ENCODE results near the gene RHOT1. TPM values are rescaled to one million over a fixed set of nuclear protein-coding genes. Genes with fewer than 3 reads are reported as not detected.
A peak's percentile ranks its signal among the peaks of the same experiment; 100 is the strongest.

RHOT1 gene
- 24.4 and 24.9 TPM in 2 replicates for total RNA-seq (2021)
- long read RNA-seq, transcript RHOT1-201 (19 exons, 3,133 nt): major isoform, 30 of 105 reads
- long read RNA-seq, transcript RHOT1-205 (20 exons, 2,516 nt): minor isoform, 17 of 105 reads
- long read RNA-seq, transcript RHOT1-204 (20 exons, 2,960 nt): minor isoform, 13 of 105 reads
- long read RNA-seq, partial matches to known transcripts: 12 of 105 reads
- long read RNA-seq, other reads (novel, unspliced or antisense): 24 of 105 reads

GRCh38 chr17:32142038-32142856, at the start of gene RHOT1:
RHOT1 (plus strand) TSS chr17:32142502; CDS start chr17:32142693, 191 bp downstream.
- Mint-ChIP-seq H3K4me3 (peak within 1 kb of the TSS; percentile 97), H3K4me1 (peaks cover 21 to 29% of the 10 kb centered on the region in 2 experiments), H3K27ac (peak within 1 kb of the TSS; percentile 80 to 97 (median 94)), H3K9me3 (no peaks in the 10 kb centered on the region), H3K36me3 (ENCODE audit: insufficient read depth in 1 of 3, low read depth in 3 of 3) (peaks cover 0 to 4% (median 0%) of the 10 kb centered on the region in 3 experiments; a peak in 3 of 7 replicates), H3K27me3 (ENCODE audit: low read depth) (no peaks in the 10 kb centered on the region)
- Histone ChIP-seq H2AFZ (ENCODE audit: low read length) (peak within 1 kb of the TSS; percentile 96), H2BK15ac (ENCODE audit: low read depth, low read length) (no peak within 1 kb of the TSS), H3K4ac (ENCODE audit: low read depth, low read length) (no peak within 1 kb of the TSS), H3K27ac (ENCODE audit: insufficient read length, low read depth, low read length) (no peak within 1 kb of the TSS), H3K79me2 (ENCODE audit: insufficient read depth, low read length) (peaks cover 5% of the 10 kb centered on the region; the same call in 1 of the 2 replicates), H3T11ph (ENCODE audit: low read length) (no peak within 1 kb of the TSS), H2BK120ac (ENCODE audit: low read depth, low read length, poor library complexity, severe bottlenecking) (no peak within 1 kb of the TSS), H4K8ac (replicated peaks; ENCODE audit: insufficient read length, low read depth, low read length) (no peak within 1 kb of the TSS), H3K79me1 (ENCODE audit: insufficient read depth, low read depth, low read length, poor library complexity, severe bottlenecking) (peaks cover 4% of the 10 kb centered on the region), H2BK20ac (ENCODE audit: low read depth, low read length, poor library complexity, severe bottlenecking) (no peak within 1 kb of the TSS), H4K91ac (ENCODE audit: insufficient read length, low read depth, low read length) (no peak within 1 kb of the TSS), H3K23ac (ENCODE audit: insufficient read length, low read depth, low read length) (no peak within 1 kb of the TSS), H3K14ac (ENCODE audit: insufficient read depth, low read length) (peak within 1 kb of the TSS; percentile 82; the same call in 1 of the 2 replicates), H3K9ac (ENCODE audit: extremely low read depth, insufficient read length, low read length) (peak within 1 kb of the TSS; percentile 64), H3K23me2 (ENCODE audit: insufficient read length, low read depth, low read length, poor library complexity, severe bottlenecking) (peaks cover 12% of the 10 kb centered on the region), H3K9me3 (ENCODE audit: control insufficient read depth, low read depth, low read length) (no peaks in the 10 kb centered on the region), H2BK5ac (ENCODE audit: insufficient read length, low read length) (no peak within 1 kb of the TSS), H2BK12ac (ENCODE audit: insufficient read length, low read depth, low read length) (no peak within 1 kb of the TSS), H3K27me3 (ENCODE audit: insufficient read depth, low read length) (no peaks in the 10 kb centered on the region), H4K20me1 (ENCODE audit: control insufficient read depth, insufficient read depth, insufficient read length) (no peaks in the 10 kb centered on the region), H3K56ac (ENCODE audit: insufficient read length, low read depth, low read length) (no peak within 1 kb of the TSS), H3K4me2 (ENCODE audit: insufficient read depth, insufficient read length, low read length) (peak within 1 kb of the TSS; percentile 93), H3K4me1 (ENCODE audit: insufficient read depth, low read length) (no peaks in the 10 kb centered on the region), H3K18ac (ENCODE audit: insufficient read length, low read depth, low read length) (peak within 1 kb of the TSS; percentile 67), H4K5ac (ENCODE audit: insufficient read length, low read depth, low read length) (no peak within 1 kb of the TSS), H2AK5ac (ENCODE audit: insufficient read length, low read length) (no peak within 1 kb of the TSS)
- peak; percentile 89 for DNase-seq
- TF ChIP-seq, protein P1, sequence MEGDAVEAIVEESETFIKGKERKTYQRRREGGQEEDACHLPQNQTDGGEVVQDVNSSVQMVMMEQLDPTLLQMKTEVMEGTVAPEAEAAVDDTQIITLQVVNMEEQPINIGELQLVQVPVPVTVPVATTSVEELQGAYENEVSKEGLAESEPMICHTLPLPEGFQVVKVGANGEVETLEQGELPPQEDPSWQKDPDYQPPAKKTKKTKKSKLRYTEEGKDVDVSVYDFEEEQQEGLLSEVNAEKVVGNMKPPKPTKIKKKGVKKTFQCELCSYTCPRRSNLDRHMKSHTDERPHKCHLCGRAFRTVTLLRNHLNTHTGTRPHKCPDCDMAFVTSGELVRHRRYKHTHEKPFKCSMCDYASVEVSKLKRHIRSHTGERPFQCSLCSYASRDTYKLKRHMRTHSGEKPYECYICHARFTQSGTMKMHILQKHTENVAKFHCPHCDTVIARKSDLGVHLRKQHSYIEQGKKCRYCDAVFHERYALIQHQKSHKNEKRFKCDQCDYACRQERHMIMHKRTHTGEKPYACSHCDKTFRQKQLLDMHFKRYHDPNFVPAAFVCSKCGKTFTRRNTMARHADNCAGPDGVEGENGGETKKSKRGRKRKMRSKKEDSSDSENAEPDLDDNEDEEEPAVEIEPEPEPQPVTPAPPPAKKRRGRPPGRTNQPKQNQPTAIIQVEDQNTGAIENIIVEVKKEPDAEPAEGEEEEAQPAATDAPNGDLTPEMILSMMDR (conservative IDR thresholded peaks at IDR 0.05): peak; percentile 68
- WGBS (ENCODE audit: extremely low coverage, insufficient read length, low lambda C conversion rate): no CpG with 5 or more reads among the region's 84 CpGs

All from H9 (cell line).